ENCODE data around the gene ITPR3. TPM values are rescaled to one million over a fixed set of nuclear protein-coding genes. Genes with fewer than 3 reads are reported as not detected.
"Not testable (repeated sequence)": the region's sequence is repeated elsewhere in the genome, so short reads cannot be mapped to it uniquely, and the experiment has no call there.

Gene ITPR3
- total and polyA plus RNA-seq, 2 experiments from 2014 or later = 0.13 to 1.1 TPM

- H3K27ac ChIP-seq = no peak overlapping the region
- TF ChIP-seq, protein P1, sequence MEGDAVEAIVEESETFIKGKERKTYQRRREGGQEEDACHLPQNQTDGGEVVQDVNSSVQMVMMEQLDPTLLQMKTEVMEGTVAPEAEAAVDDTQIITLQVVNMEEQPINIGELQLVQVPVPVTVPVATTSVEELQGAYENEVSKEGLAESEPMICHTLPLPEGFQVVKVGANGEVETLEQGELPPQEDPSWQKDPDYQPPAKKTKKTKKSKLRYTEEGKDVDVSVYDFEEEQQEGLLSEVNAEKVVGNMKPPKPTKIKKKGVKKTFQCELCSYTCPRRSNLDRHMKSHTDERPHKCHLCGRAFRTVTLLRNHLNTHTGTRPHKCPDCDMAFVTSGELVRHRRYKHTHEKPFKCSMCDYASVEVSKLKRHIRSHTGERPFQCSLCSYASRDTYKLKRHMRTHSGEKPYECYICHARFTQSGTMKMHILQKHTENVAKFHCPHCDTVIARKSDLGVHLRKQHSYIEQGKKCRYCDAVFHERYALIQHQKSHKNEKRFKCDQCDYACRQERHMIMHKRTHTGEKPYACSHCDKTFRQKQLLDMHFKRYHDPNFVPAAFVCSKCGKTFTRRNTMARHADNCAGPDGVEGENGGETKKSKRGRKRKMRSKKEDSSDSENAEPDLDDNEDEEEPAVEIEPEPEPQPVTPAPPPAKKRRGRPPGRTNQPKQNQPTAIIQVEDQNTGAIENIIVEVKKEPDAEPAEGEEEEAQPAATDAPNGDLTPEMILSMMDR (IDR thresholded peaks at IDR 0.05; ENCODE audit: low read depth, low read length) = no peak
- H3K9me3 ChIP-seq (ENCODE audit: low read depth) = no peaks in the 10 kb centered on the region
- no peak overlapping the region for H3K4me3 ChIP-seq
- no peak for DNase-seq (ENCODE audit: low read depth in 1 of 2, low spot score in 1 of 2)
- H3K36me3 ChIP-seq = no peaks in the 10 kb centered on the region
- peaks cover 7% of the 10 kb centered on the region for H3K27me3 ChIP-seq
- H3K4me1 ChIP-seq (ENCODE audit: low read depth) = peaks cover 10% of the 10 kb centered on the region
Measured at GRCh38 chr6:33592280-33592594, 28.9 kb upstream of the ITPR3 start.

DNA sequence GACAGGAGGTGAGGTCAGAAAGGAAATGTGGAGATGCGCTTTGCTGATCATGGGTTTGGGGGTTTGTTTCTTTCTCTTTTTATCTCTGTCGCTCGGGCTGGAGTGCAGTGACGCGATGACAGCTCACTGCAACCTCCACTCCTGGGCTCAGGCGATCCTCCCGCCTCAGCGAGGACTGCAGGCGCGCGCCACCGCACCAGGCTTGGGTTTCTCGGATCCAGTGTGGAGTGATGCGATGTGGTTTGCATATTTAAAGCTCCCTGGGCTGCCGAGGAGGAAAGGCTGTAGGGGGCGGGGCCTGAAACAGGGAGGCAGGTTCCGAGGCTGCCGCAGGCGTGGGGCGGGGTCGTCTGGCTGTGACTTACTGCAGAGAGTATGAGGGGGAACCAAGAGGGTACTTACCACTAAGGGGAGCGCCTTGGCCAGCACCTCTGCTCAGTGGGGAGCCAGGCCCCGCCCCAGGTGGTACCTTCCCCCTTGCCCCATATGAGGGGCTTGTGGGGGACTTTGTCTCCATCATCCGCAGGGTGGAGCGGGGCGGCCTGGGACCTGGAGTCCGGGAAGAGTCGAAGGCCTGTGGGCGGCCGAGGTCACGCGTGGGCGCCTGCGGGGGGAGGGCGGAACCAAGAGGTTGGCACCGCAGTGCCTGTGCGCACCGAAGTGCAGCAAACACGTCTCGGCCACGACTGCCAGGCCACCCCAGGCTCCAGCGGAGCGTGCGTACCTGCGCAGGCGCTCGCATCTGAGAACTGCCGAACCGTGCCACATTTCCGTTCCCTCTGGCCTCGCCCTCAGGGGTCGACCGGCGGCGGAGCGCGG is 28.3 kb upstream of the ITPR3 start:
- Histone ChIP-seq H3K36me3 (no peaks in the 10 kb centered on the region), H3K4me1 (ENCODE audit: low read depth) (peaks cover 10% of the 10 kb centered on the region), H3K27me3 (peaks cover 7% of the 10 kb centered on the region), H3K9me3 (ENCODE audit: low read depth) (no peaks in the 10 kb centered on the region), H3K27ac (no peak overlapping the region), H3K4me3 (no peak overlapping the region)
- DNase-seq (ENCODE audit: low read depth in 1 of 2, low spot score in 1 of 2) = no peak
- TF ChIP-seq, protein P1 (IDR thresholded peaks at IDR 0.05; ENCODE audit: low read depth, low read length) = no peak

DNA sequence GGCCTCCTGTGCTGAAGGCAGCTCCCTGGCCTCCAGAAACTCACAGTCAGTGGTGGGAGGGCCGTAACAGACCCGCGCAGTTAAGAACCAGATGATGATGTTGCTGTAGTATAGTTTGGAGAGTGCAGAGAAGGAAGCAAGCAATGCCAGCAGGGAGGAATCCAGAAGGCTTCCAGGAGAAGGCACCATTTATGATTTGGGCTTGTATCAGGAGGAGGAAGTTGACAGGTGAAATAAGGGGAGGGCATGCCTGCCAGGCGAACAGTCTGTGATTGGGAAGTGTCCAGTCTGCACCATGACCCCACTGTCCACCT is 27.8 kb upstream of the ITPR3 start:
- Histone ChIP-seq H3K27ac (no peak overlapping the region), H3K4me1 (ENCODE audit: low read depth) (peaks cover 10% of the 10 kb centered on the region), H3K27me3 (peaks cover 7% of the 10 kb centered on the region), H3K36me3 (no peaks in the 10 kb centered on the region), H3K9me3 (ENCODE audit: low read depth) (no peaks in the 10 kb centered on the region), H3K4me3 (no peak overlapping the region)
- DNase-seq (ENCODE audit: low read depth in 1 of 2, low spot score in 1 of 2) = no peak
- TF ChIP-seq, protein P1 (IDR thresholded peaks at IDR 0.05; ENCODE audit: low read depth, low read length) = no peak

- TF ChIP-seq, protein P1 (IDR thresholded peaks at IDR 0.05; ENCODE audit: low read depth, low read length) = no peak
- DNase-seq (ENCODE audit: low read depth in 1 of 2, low spot score in 1 of 2) = no peak
- Histone ChIP-seq H3K4me3 (no peak overlapping the region), H3K36me3 (no peaks in the 10 kb centered on the region), H3K4me1 (ENCODE audit: low read depth) (peaks cover 5% of the 10 kb centered on the region), H3K27me3 (peaks cover 7% of the 10 kb centered on the region), H3K27ac (no peak overlapping the region), H3K9me3 (ENCODE audit: low read depth) (no peaks in the 10 kb centered on the region)
Measured at GRCh38 chr6:33595001-33595846, 25.9 kb upstream of the ITPR3 start.

DNA sequence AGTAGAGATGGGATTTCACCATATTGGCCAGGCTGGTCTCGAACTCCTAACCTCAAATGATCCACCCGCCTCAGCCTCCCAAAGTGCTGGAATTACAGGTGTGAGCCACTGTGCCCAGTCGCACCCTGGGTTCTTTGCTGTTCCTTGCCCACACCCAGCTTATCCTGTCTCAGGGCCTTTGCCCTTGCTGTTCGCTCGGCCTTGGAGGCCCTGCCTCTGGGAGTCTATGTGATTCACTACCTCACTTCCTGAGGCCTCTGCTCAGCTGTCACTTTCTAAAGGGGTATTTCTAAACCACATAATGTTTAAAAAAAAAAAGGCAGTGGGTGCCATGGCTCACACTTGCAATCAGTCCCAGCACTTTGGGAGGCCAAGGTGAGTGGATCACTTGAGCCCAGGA is 24.2 kb upstream of the ITPR3 start:
- not testable (repeated sequence) for DNase-seq (ENCODE audit: low read depth in 1 of 2, low spot score in 1 of 2); H3K27me3 ChIP-seq; H3K36me3 ChIP-seq; H3K4me3 ChIP-seq; H3K27ac ChIP-seq; H3K9me3 ChIP-seq (ENCODE audit: low read depth); H3K4me1 ChIP-seq (ENCODE audit: low read depth)

Measured in cardiac muscle cell (in vitro differentiated cells and primary cell).